T-helper 9 cell (primary cell): ENCODE results near the gene ENTPD2.
"Not testable (repeated sequence)": the region's sequence is repeated elsewhere in the genome, so short reads cannot be mapped to it uniquely, and the experiment has no call there.

Experiments used
- DNase-seq: peaks from one replicate; pipeline ENCODE4 v3.0.0-alpha.2; 2020

ENTPD2 gene

GRCh38 chr9:137014776-137015539 is 38.9 kb downstream of the ENTPD2 start:
- DNase-seq: no peak

- no peak for DNase-seq
Observed at GRCh38 chr9:137014166-137014565, 39.7 kb downstream of the ENTPD2 start.

- no peak for DNase-seq
Observed at GRCh38 chr9:137013571-137013940, 40.3 kb downstream of the ENTPD2 start.

- no peak for DNase-seq
Observed at GRCh38 chr9:137012694-137013570, 40.9 kb downstream of the ENTPD2 start.

- no peak for DNase-seq
Observed at GRCh38 chr9:137011907-137012675, 41.8 kb downstream of the ENTPD2 start.

- DNase-seq: no peak
Observed at GRCh38 chr9:137011156-137011555, 42.7 kb downstream of the ENTPD2 start.

GRCh38 chr9:137009938-137010732 is 43.7 kb downstream of the ENTPD2 start:
- no peak for DNase-seq

GRCh38 chr9:137009217-137009616 is 44.6 kb downstream of the ENTPD2 start:
- DNase-seq: no peak

- DNase-seq: no peak
Observed at GRCh38 chr9:137008312-137008711, 45.5 kb downstream of the ENTPD2 start.

- DNase-seq: no peak
Observed at GRCh38 chr9:137007816-137008270, 46.0 kb downstream of the ENTPD2 start.

- no peak for DNase-seq
Observed at GRCh38 chr9:137007108-137007815, 46.6 kb downstream of the ENTPD2 start.

- DNase-seq: no peak
Observed at GRCh38 chr9:137006116-137007003, 47.5 kb downstream of the ENTPD2 start.

- not testable (repeated sequence) for DNase-seq
Observed at GRCh38 chr9:137004285-137004684, 49.6 kb downstream of the ENTPD2 start.

GRCh38 chr9:137002646-137003041 is 51.2 kb downstream of the ENTPD2 start:
- DNase-seq: no peak

- no peak for DNase-seq
Observed at GRCh38 chr9:137001857-137002645, 51.8 kb downstream of the ENTPD2 start.

- DNase-seq: no peak
Observed at GRCh38 chr9:137000177-137000930, 53.5 kb downstream of the ENTPD2 start.
